HepG2 (cell line): ENCODE results near the gene ZFAND2A. TPM values are rescaled to one million over a fixed set of nuclear protein-coding genes. Genes with fewer than 3 reads are reported as not detected.
A peak's percentile ranks its signal among the peaks of the same experiment; 100 is the strongest.

Source experiments
- ARNT2 ChIP-seq: sonication (generic); formaldehyde crosslinking; IDR thresholded peaks from 2 replicates; pipeline ENCODE4 v1.8.0; 2022; ENCODE audit warnings: mild to moderate bottlenecking, low read depth, missing genetic modification reagents, moderate library complexity
- CREB1 ChIP-seq, 2 experiments: fragments of 450-650 bp in 1 of 2; IDR thresholded peaks; 2 replicates each; pipeline ENCODE4 v1.6.1; 2016 to 2017; ENCODE audit warnings: control low read depth in 1 of 2, mild to moderate bottlenecking in 1 of 2, missing compliant biosample characterization in 1 of 2, missing genetic modification characterization in 1 of 2
- ETV5 ChIP-seq: IDR thresholded peaks from 2 replicates; pipeline ENCODE4 v1.6.1; 2018; ENCODE audit warnings: missing biosample characterization, missing genetic modification reagents, inconsistent platforms, borderline replicate concordance
- FOXA3 ChIP-seq: IDR thresholded peaks from 2 replicates; pipeline ENCODE4 v1.6.1; 2016; ENCODE audit warnings: missing genetic modification reagents, missing compliant biosample characterization
- FOXJ3 ChIP-seq: sonication (generic); formaldehyde crosslinking; IDR thresholded peaks from 2 replicates; pipeline ENCODE4 v1.4.0; 2020; ENCODE audit warnings: missing genetic modification reagents, mild to moderate bottlenecking, borderline replicate concordance
- HNF4A ChIP-seq: sonication (generic); formaldehyde crosslinking; IDR thresholded peaks from 2 replicates; pipeline ENCODE4 v1.4.0; 2020; ENCODE audit warnings: missing genetic modification reagents
- NFATC3 ChIP-seq: sonication (generic); formaldehyde crosslinking; IDR thresholded peaks from 2 replicates; pipeline ENCODE4 v1.5.1; 2020; ENCODE audit warnings: mild to moderate bottlenecking, missing genetic modification reagents
- SP140L ChIP-seq: sonication (generic); formaldehyde crosslinking; IDR thresholded peaks from 2 replicates; pipeline ENCODE4 v1.4.0; 2020; ENCODE audit warnings: missing genetic modification reagents, borderline replicate concordance
- SRY ChIP-seq: sonication (generic); formaldehyde crosslinking; IDR thresholded peaks from 2 replicates; pipeline ENCODE4 v1.8.0; 2022; ENCODE audit warnings: mild to moderate bottlenecking, missing genetic modification reagents
- THAP11 ChIP-seq: IDR thresholded peaks from 2 replicates; pipeline ENCODE4 v1.6.1; 2016; ENCODE audit warnings: missing biosample characterization, missing genetic modification reagents
- ZBTB1 ChIP-seq: sonication (generic); formaldehyde crosslinking; IDR thresholded peaks from 2 replicates; pipeline ENCODE4 v1.4.0; 2020; ENCODE audit warnings: missing genetic modification reagents, borderline replicate concordance
- ZNF33B ChIP-seq: sonication (generic); formaldehyde crosslinking; IDR thresholded peaks from 2 replicates; pipeline ENCODE4 v1.5.1; 2020; ENCODE audit warnings: mild to moderate bottlenecking, missing genetic modification reagents
- polyA plus RNA-seq, 8 experiments: library from polyadenylated mRNA; depleted of rRNA in 3 of 8; stranded (reverse) in 7 of 8; unstranded in 1 of 8; fragments of >200 nt; fragmentation: Illumina TruSeq in 4 of 8; extraction: Trizol in 4 of 8; gene quantifications; 2 replicates each; pipeline versions ENCODE4 v1.2.1 to v1.2.3, GENCODE V29; 2011 to 2016; ENCODE audit warnings: low read depth in 4 of 8, missing spikeins in 1 of 8, mixed read lengths in 1 of 8; ENCODE audit not compliant: insufficient read depth in 1 of 8
- total RNA-seq, 5 experiments: library from RNA; depleted of rRNA; stranded (reverse); fragments of >200 nt; fragmentation: Illumina TruSeq; extraction: Trizol; gene quantifications; 2 replicates each; pipeline ENCODE4 v1.2.3, GENCODE V29; 2016; ENCODE audit warnings: low read depth in 1 of 5
- TF ChIP-seq, protein P1 (sequence below): sonication (generic); formaldehyde crosslinking; IDR thresholded peaks from 2 replicates; pipeline ENCODE4 v1.4.0; 2020; ENCODE audit warnings: missing genetic modification reagents
- TF ChIP-seq, protein P2 (sequence below): sonication (generic); formaldehyde crosslinking; IDR thresholded peaks from 2 replicates; pipeline ENCODE4 v1.5.1; 2020; ENCODE audit warnings: missing genetic modification reagents, mild to moderate bottlenecking, borderline replicate concordance
- TF ChIP-seq, protein P3 (sequence below): sonication (generic); formaldehyde crosslinking; IDR thresholded peaks from 2 replicates; pipeline ENCODE4 v1.5.1; 2020; ENCODE audit warnings: mild to moderate bottlenecking, moderate library complexity, missing genetic modification reagents
- TF ChIP-seq, protein P4 (sequence below), 2 experiments: fragments of 450-650 bp in 1 of 2; sonication (generic) in 1 of 2; formaldehyde crosslinking; IDR thresholded peaks; 2 replicates each; pipeline versions ENCODE4 v1.5.0 to v1.8.0; 2020 to 2022; ENCODE audit warnings: mild to moderate bottlenecking in 1 of 2, missing genetic modification reagents in 1 of 2
- TF ChIP-seq, protein P5 (sequence below): sonication (generic); formaldehyde crosslinking; IDR thresholded peaks from 2 replicates; pipeline ENCODE4 v1.4.0; 2020; ENCODE audit warnings: missing genetic modification reagents, low read depth, mild to moderate bottlenecking, borderline replicate concordance

The ZFAND2A gene
- total and polyA plus RNA-seq, 2 of the 13 experiments (the other 11 are each of a cell fraction or from before 2014, with no cell fraction given), result 140 to 153 TPM

DNA sequence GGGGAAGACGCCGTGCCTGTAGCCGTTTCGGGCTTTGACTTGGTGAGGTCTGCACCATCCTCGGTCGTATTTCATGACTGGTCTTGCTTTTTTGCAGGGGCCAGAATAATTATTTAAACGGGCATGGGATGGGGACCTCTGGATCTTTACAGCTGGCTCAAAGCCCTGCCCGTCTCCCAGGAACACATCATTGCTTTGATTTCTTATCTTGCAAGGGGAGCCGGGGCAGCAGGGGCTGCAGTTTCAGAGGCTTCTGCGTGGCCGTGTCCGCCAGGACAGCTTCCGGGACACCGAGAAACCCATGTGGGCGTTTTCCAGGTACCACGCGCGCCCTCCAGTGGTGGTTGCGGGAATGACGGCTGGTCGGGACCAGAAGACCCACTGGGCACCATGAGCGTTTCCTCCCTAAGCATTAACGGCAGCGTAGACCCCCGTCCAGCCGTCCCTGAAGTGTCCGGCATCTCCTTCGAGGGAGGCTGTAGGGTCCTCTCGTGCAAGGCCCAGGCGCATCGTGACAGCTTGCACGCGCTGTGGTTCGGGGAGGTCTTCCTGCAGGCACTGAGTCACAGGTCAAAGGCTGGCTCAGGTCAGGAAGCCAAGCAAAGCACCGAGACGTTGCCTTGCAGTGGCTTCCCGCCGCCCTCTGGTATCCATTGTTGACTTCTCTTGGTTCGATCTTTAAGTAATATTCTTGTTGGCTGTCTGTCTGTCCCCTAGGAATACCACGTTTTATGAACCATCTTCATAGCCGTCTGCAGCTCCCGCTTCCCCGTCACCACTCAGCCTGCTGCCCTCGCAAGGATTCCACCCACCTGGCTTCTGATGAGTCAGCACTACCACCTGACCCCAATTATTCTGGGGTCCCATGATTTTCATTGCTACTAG is 16.2 kb upstream of the ZFAND2A start (continued):
- TF ChIP-seq, protein P1, sequence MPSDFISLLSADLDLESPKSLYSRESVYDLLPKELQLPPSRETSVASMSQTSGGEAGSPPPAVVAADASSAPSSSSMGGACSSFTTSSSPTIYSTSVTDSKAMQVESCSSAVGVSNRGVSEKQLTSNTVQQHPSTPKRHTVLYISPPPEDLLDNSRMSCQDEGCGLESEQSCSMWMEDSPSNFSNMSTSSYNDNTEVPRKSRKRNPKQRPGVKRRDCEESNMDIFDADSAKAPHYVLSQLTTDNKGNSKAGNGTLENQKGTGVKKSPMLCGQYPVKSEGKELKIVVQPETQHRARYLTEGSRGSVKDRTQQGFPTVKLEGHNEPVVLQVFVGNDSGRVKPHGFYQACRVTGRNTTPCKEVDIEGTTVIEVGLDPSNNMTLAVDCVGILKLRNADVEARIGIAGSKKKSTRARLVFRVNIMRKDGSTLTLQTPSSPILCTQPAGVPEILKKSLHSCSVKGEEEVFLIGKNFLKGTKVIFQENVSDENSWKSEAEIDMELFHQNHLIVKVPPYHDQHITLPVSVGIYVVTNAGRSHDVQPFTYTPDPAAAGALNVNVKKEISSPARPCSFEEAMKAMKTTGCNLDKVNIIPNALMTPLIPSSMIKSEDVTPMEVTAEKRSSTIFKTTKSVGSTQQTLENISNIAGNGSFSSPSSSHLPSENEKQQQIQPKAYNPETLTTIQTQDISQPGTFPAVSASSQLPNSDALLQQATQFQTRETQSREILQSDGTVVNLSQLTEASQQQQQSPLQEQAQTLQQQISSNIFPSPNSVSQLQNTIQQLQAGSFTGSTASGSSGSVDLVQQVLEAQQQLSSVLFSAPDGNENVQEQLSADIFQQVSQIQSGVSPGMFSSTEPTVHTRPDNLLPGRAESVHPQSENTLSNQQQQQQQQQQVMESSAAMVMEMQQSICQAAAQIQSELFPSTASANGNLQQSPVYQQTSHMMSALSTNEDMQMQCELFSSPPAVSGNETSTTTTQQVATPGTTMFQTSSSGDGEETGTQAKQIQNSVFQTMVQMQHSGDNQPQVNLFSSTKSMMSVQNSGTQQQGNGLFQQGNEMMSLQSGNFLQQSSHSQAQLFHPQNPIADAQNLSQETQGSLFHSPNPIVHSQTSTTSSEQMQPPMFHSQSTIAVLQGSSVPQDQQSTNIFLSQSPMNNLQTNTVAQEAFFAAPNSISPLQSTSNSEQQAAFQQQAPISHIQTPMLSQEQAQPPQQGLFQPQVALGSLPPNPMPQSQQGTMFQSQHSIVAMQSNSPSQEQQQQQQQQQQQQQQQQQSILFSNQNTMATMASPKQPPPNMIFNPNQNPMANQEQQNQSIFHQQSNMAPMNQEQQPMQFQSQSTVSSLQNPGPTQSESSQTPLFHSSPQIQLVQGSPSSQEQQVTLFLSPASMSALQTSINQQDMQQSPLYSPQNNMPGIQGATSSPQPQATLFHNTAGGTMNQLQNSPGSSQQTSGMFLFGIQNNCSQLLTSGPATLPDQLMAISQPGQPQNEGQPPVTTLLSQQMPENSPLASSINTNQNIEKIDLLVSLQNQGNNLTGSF (CRISPR knock-in tag), result no peak
- peak; percentile 36; the same call in 1 of the 2 replicates for TF ChIP-seq FOXA3 (CRISPR knock-in tag)
- TF ChIP-seq ETV5 (CRISPR knock-in tag), result peak; percentile 73; the same call in 1 of the 2 replicates
- peak; percentile 90 for TF ChIP-seq ARNT2 (CRISPR knock-in tag)
- TF ChIP-seq, protein P2, sequence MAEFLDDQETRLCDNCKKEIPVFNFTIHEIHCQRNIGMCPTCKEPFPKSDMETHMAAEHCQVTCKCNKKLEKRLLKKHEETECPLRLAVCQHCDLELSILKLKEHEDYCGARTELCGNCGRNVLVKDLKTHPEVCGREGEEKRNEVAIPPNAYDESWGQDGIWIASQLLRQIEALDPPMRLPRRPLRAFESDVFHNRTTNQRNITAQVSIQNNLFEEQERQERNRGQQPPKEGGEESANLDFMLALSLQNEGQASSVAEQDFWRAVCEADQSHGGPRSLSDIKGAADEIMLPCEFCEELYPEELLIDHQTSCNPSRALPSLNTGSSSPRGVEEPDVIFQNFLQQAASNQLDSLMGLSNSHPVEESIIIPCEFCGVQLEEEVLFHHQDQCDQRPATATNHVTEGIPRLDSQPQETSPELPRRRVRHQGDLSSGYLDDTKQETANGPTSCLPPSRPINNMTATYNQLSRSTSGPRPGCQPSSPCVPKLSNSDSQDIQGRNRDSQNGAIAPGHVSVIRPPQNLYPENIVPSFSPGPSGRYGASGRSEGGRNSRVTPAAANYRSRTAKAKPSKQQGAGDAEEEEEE (CRISPR knock-in tag), result no peak
- TF ChIP-seq CREB1 (IDR thresholded peaks at IDR 0.05), result no peak
- TF ChIP-seq CREB1 (CRISPR knock-in tag; IDR thresholded peaks at IDR 0.05), result no peak
- TF ChIP-seq, protein P3, sequence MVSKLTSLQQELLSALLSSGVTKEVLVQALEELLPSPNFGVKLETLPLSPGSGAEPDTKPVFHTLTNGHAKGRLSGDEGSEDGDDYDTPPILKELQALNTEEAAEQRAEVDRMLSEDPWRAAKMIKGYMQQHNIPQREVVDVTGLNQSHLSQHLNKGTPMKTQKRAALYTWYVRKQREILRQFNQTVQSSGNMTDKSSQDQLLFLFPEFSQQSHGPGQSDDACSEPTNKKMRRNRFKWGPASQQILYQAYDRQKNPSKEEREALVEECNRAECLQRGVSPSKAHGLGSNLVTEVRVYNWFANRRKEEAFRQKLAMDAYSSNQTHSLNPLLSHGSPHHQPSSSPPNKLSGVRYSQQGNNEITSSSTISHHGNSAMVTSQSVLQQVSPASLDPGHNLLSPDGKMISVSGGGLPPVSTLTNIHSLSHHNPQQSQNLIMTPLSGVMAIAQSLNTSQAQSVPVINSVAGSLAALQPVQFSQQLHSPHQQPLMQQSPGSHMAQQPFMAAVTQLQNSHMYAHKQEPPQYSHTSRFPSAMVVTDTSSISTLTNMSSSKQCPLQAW, result peak; percentile 19; the same call in 1 of the 2 replicates
- TF ChIP-seq, protein P4, sequence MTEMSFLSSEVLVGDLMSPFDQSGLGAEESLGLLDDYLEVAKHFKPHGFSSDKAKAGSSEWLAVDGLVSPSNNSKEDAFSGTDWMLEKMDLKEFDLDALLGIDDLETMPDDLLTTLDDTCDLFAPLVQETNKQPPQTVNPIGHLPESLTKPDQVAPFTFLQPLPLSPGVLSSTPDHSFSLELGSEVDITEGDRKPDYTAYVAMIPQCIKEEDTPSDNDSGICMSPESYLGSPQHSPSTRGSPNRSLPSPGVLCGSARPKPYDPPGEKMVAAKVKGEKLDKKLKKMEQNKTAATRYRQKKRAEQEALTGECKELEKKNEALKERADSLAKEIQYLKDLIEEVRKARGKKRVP (CRISPR knock-in tag; IDR thresholded peaks at IDR 0.05), result no peak
- TF ChIP-seq THAP11 (CRISPR knock-in tag), result peak; percentile 56
- TF ChIP-seq HNF4A (CRISPR knock-in tag), result peak; percentile 34
- TF ChIP-seq, protein P5, sequence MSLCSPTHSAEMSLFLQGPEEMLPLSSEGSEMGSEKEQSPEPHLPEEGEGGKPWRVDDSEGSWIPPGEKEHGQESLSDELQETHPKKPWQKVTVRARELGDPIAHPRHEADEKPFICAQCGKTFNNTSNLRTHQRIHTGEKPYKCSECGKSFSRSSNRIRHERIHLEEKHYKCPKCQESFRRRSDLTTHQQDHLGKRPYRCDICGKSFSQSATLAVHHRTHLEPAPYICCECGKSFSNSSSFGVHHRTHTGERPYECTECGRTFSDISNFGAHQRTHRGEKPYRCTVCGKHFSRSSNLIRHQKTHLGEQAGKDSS (CRISPR knock-in tag), result 0 out of 2 replicates have a peak, but pooled peaks have one; percentile 19
- no peak for TF ChIP-seq FOXJ3 (CRISPR knock-in tag)
- no peak for TF ChIP-seq ZBTB1 (CRISPR knock-in tag)
- 0 out of 2 replicates have a peak, but pooled peaks have one; percentile 62 for TF ChIP-seq NFATC3 (CRISPR knock-in tag)
- no peak for TF ChIP-seq SP140L
- TF ChIP-seq SRY, result peak; percentile 46; the same call in 1 of the 2 replicates
- TF ChIP-seq ZNF33B (CRISPR knock-in tag), result peak; percentile 87
